Measurements from ENCODE around the gene ALOX15B.

ALOX15B gene

DNA sequence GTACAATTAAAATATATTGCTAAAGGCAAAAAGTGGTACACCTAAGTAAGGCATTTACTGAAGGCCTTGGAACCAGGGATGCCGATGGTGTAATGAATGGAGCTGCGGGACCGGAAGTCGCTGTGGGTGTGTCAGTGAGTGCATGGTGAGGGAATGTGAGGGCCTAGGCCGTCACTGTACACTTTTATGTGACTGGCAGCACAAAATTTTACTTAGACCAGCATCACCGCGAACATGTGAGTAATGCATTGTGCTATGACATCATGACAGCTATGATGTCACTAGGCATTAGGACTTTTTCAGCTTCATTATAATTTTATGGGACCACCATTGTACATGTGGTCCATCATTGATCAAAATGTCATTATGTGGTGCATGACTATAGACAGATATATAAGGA, 14.7 kb downstream of the ALOX15B start:
- no peak for DNase-seq (ENCODE audit: extremely low read depth, insufficient read length)
- Histone ChIP-seq H3K27me3 (replicated peaks; ENCODE audit: control insufficient read depth, insufficient read depth, low read length) (no peaks in the 10 kb centered on the region; the same call in 1 of the 2 replicates), H3K36me3 (ENCODE audit: control insufficient read depth, insufficient read depth, low read length) (no peaks in the 10 kb centered on the region), H3K4me3 (replicated peaks; ENCODE audit: low read depth, low read length) (no peak overlapping the region)
- TF ChIP-seq, protein P1, sequence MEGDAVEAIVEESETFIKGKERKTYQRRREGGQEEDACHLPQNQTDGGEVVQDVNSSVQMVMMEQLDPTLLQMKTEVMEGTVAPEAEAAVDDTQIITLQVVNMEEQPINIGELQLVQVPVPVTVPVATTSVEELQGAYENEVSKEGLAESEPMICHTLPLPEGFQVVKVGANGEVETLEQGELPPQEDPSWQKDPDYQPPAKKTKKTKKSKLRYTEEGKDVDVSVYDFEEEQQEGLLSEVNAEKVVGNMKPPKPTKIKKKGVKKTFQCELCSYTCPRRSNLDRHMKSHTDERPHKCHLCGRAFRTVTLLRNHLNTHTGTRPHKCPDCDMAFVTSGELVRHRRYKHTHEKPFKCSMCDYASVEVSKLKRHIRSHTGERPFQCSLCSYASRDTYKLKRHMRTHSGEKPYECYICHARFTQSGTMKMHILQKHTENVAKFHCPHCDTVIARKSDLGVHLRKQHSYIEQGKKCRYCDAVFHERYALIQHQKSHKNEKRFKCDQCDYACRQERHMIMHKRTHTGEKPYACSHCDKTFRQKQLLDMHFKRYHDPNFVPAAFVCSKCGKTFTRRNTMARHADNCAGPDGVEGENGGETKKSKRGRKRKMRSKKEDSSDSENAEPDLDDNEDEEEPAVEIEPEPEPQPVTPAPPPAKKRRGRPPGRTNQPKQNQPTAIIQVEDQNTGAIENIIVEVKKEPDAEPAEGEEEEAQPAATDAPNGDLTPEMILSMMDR (IDR thresholded peaks at IDR 0.05; ENCODE audit: insufficient read depth, low read length, poor library complexity, severe bottlenecking) = no peak

DNA sequence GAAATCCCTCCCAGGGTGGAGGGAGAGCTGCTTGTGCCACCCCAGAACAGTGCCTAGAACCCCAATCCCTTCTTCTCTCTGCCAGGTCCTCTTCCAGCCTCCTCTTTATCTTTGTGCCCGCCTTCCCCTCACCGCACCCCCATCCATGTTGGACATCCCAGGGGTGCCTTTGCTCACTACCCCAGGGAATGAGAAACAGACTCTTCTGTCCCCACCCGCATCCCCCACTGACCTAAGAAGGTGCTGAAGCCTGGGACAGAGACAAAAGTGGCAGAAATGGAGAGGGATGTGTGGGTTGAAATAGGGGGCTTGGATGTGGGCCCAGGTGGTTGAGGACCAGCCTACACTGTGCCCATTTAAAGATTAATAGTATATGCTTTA, 17.0 kb downstream of the ALOX15B start:
- Histone ChIP-seq H3K4me3 (replicated peaks; ENCODE audit: low read depth, low read length) (no peak overlapping the region), H3K36me3 (ENCODE audit: control insufficient read depth, insufficient read depth, low read length) (no peaks in the 10 kb centered on the region), H3K27me3 (replicated peaks; ENCODE audit: control insufficient read depth, insufficient read depth, low read length) (no peaks in the 10 kb centered on the region; the same call in 1 of the 2 replicates)
- DNase-seq (ENCODE audit: extremely low read depth, insufficient read length) = no peak
- TF ChIP-seq, protein P1 (IDR thresholded peaks at IDR 0.05; ENCODE audit: insufficient read depth, low read length, poor library complexity, severe bottlenecking) = no peak

DNA sequence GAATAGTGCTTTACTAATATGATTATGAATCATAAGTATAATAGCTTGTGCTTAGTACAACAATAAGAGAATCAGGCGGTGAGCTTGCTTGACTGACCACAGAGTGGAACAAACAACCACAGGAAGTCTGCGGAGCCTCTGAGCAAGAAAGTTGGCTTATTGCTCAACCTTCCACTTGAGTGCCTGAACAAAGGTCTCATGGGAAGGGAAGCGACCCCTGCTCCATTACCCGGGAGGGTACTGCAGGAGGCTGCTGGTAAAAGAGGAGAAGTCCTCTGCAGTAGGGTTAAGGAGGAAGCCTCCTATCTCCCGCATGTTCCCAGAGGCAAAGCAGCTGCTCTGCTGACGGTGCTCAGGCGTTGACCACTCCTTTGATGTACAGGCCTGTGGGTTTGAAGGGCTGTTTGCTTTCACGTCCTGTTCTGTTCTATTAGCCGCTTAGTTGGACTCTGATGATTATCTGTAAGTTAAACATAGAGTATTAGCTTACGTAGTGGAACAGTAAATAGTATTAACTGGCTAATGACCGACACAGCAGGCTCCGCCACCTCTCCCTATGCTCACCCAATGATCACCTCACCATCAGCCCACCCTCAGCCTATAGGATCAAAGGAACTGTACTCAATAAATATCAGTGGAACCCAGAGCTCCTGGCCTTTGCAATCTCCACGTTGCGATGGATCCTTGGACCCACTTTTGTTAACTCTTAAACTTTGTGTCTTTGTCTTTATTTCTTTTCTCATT, 17.5 kb downstream of the ALOX15B start:
- TF ChIP-seq, protein P1 (IDR thresholded peaks at IDR 0.05; ENCODE audit: insufficient read depth, low read length, poor library complexity, severe bottlenecking) = no peak
- peak; percentile 44 for DNase-seq (ENCODE audit: extremely low read depth, insufficient read length)
- Histone ChIP-seq H3K4me3 (replicated peaks; ENCODE audit: low read depth, low read length) (no peak overlapping the region), H3K27me3 (replicated peaks; ENCODE audit: control insufficient read depth, insufficient read depth, low read length) (no peaks in the 10 kb centered on the region; the same call in 1 of the 2 replicates), H3K36me3 (ENCODE audit: control insufficient read depth, insufficient read depth, low read length) (no peaks in the 10 kb centered on the region)

DNA sequence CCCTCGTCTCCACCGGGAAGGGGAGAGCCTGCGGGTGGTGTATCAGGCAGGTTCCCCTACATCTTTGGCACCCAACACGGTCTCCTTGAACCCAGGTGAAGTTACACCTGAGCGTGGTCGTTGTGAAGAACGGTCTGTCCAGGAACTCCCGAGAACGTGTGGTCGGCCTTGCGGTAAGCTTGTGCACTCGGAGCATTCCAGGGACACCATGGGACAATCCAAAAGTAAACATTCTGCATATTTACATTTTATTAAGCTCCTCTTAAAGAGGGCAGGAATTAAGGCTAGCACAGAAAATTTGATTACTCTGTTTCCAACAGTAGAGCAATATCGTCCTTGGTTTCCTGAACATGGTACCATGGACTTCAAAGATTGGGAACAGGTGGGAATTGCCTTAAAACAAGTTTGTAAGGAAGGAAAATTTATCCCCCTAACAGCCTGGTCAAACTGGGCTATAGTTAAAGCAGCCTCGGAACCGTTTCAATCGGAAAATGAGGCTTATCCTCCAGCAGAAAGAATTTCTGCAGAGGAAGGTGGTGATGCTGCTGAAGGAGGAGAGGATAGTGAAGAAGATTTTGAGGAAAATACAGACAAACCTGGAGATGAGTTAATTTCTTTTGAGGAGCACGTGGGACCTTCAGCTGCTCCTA, 18.2 kb downstream of the ALOX15B start:
- DNase-seq (ENCODE audit: extremely low read depth, insufficient read length) = no peak
- TF ChIP-seq, protein P1 (IDR thresholded peaks at IDR 0.05; ENCODE audit: insufficient read depth, low read length, poor library complexity, severe bottlenecking) = no peak
- Histone ChIP-seq H3K27me3 (replicated peaks; ENCODE audit: control insufficient read depth, insufficient read depth, low read length) (no peaks in the 10 kb centered on the region; the same call in 1 of the 2 replicates), H3K36me3 (ENCODE audit: control insufficient read depth, insufficient read depth, low read length) (no peaks in the 10 kb centered on the region), H3K4me3 (replicated peaks; ENCODE audit: low read depth, low read length) (no peak overlapping the region)

DNA sequence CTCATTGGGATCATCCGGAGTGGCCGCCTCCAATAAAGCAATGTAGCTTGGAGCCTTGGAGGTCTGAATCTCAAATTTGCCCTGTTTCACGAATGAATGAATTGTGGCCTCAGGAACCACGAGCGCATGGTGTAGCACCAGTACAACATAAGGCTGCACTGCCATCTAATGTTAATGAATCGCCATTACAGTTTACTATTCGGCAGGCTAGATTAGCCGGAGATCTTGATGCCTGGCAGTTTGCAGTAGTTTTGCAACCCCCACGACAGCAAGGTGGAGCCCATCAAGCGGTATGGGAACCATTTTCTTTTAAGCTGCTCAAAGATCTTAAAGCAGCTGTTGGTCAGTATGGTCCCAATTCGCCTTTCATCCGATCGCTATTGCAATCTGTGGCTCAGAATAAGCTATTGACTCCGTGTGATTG, 18.8 kb downstream of the ALOX15B start:
- H3K27me3 ChIP-seq (replicated peaks; ENCODE audit: control insufficient read depth, insufficient read depth, low read length) = no peaks in the 10 kb centered on the region
- H3K4me3 ChIP-seq (replicated peaks; ENCODE audit: low read depth, low read length) = no peak overlapping the region
- DNase-seq (ENCODE audit: extremely low read depth, insufficient read length) = no peak

More for the DNA sequence above, 18.8 kb downstream of the ALOX15B start:
- H3K36me3 ChIP-seq (ENCODE audit: control insufficient read depth, insufficient read depth, low read length) = no peaks in the 10 kb centered on the region
- TF ChIP-seq, protein P1 (IDR thresholded peaks at IDR 0.05; ENCODE audit: insufficient read depth, low read length, poor library complexity, severe bottlenecking) = peak; percentile 61
